Measurements from ENCODE around the gene EHBP1. TPM values are rescaled to one million over a fixed set of nuclear protein-coding genes. Genes with fewer than 3 reads are reported as not detected.

EHBP1 gene
- total and polyA plus RNA-seq, 2 experiments from 2014 or later, result 11.7 to 30.8 TPM

- Histone ChIP-seq H3K36me3 (no peaks in the 10 kb centered on the region), H3K4me3 (no peak overlapping the region), H3K27ac (no peak overlapping the region), H3K9me3 (ENCODE audit: low read depth) (no peaks in the 10 kb centered on the region), H3K27me3 (no peaks in the 10 kb centered on the region), H3K4me1 (ENCODE audit: low read depth) (no peaks in the 10 kb centered on the region)
- peak; percentile 49 to 57 for DNase-seq (ENCODE audit: low read depth in 1 of 2, low spot score in 1 of 2)
- TF ChIP-seq CTCF (IDR thresholded peaks at IDR 0.05; ENCODE audit: low read depth, low read length), result peak; percentile 46
Measured at GRCh38 chr2:63023444-63023843, 317.9 kb downstream of the EHBP1 start.

DNA sequence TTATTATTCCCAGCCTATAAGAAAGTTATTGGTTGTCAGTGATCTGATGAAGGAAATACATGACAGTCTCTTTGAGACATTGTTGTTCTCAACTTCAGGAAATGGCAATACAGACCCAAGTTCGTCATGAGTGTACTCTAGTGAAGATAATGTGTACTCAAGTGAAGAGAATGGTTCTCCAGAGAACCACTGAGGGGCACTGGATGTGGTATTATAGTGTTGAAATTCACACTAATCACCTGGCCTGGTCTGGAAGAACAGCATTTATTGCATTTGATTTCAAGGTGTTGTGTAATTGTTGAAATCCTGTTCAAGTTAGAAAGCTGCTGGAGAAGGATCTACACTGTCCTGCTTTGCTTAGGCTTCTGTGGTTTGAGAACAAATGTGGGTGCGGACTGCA, 321.7 kb downstream of the EHBP1 start:
- no peaks in the 10 kb centered on the region for H3K36me3 ChIP-seq
- no peak for DNase-seq (ENCODE audit: low read depth in 1 of 2, low spot score in 1 of 2)
- no peak overlapping the region for H3K27ac ChIP-seq
- H3K4me3 ChIP-seq, result no peak overlapping the region
- no peaks in the 10 kb centered on the region for H3K27me3 ChIP-seq
- no peak for TF ChIP-seq CTCF (IDR thresholded peaks at IDR 0.05; ENCODE audit: low read depth, low read length)
- no peaks in the 10 kb centered on the region for H3K9me3 ChIP-seq (ENCODE audit: low read depth)
- no peaks in the 10 kb centered on the region for H3K4me1 ChIP-seq (ENCODE audit: low read depth)

- no peak overlapping the region for H3K4me3 ChIP-seq
- H3K27me3 ChIP-seq, result no peaks in the 10 kb centered on the region
- H3K27ac ChIP-seq, result no peak overlapping the region
- TF ChIP-seq CTCF (IDR thresholded peaks at IDR 0.05; ENCODE audit: low read depth, low read length), result no peak
- no peak for DNase-seq (ENCODE audit: low read depth in 1 of 2, low spot score in 1 of 2)
- H3K9me3 ChIP-seq (ENCODE audit: low read depth), result no peaks in the 10 kb centered on the region
- no peaks in the 10 kb centered on the region for H3K4me1 ChIP-seq (ENCODE audit: low read depth)
- H3K36me3 ChIP-seq, result no peaks in the 10 kb centered on the region
Measured at GRCh38 chr2:63029058-63029457, 323.5 kb downstream of the EHBP1 start.

GRCh38 chr2:63034526-63034925, 329.0 kb downstream of the EHBP1 start:
- H3K4me3 ChIP-seq, result no peak overlapping the region
- no peak overlapping the region for H3K27ac ChIP-seq
- no peaks in the 10 kb centered on the region for H3K9me3 ChIP-seq (ENCODE audit: low read depth)
- no peak for DNase-seq (ENCODE audit: low read depth in 1 of 2, low spot score in 1 of 2)
- H3K36me3 ChIP-seq, result no peaks in the 10 kb centered on the region
- no peaks in the 10 kb centered on the region for H3K4me1 ChIP-seq (ENCODE audit: low read depth)
- H3K27me3 ChIP-seq, result no peaks in the 10 kb centered on the region
- TF ChIP-seq CTCF (IDR thresholded peaks at IDR 0.05; ENCODE audit: low read depth, low read length), result no peak

GRCh38 chr2:63035169-63035568, 329.7 kb downstream of the EHBP1 start:
- TF ChIP-seq CTCF (IDR thresholded peaks at IDR 0.05; ENCODE audit: low read depth, low read length), result no peak
- DNase-seq (ENCODE audit: low read depth in 1 of 2, low spot score in 1 of 2), result no peak

GRCh38 chr2:63035660-63036059, 330.1 kb downstream of the EHBP1 start:
- no peak for DNase-seq (ENCODE audit: low read depth in 1 of 2, low spot score in 1 of 2)
- Histone ChIP-seq H3K4me3 (no peak overlapping the region), H3K9me3 (ENCODE audit: low read depth) (no peaks in the 10 kb centered on the region), H3K4me1 (ENCODE audit: low read depth) (no peaks in the 10 kb centered on the region), H3K27me3 (no peaks in the 10 kb centered on the region), H3K36me3 (no peaks in the 10 kb centered on the region), H3K27ac (no peak overlapping the region)
- TF ChIP-seq CTCF (IDR thresholded peaks at IDR 0.05; ENCODE audit: low read depth, low read length), result no peak

More at GRCh38 chr2:63035169-63035568, 329.7 kb downstream of the EHBP1 start:
- Histone ChIP-seq H3K36me3 (no peaks in the 10 kb centered on the region), H3K4me1 (ENCODE audit: low read depth) (no peaks in the 10 kb centered on the region), H3K27me3 (no peaks in the 10 kb centered on the region), H3K9me3 (ENCODE audit: low read depth) (no peaks in the 10 kb centered on the region), H3K4me3 (no peak overlapping the region), H3K27ac (no peak overlapping the region)
